Activated CD4-positive, alpha-beta T cell treated with anti-CD3 and anti-CD28 coated beads, Interleukin-2, Interleukin-6, amounts not matched to agents 100 ng/mL and 50 ng/mL, durations not matched to agents 16 hours and 8 hours (primary cell): ENCODE measurements around the gene H1-8.
A peak's percentile ranks its signal among the peaks of the same experiment; 100 is the strongest.
"Not testable (repeated sequence)": the region's sequence is repeated elsewhere in the genome, so short reads cannot be mapped to it uniquely, and the experiment has no call there.

ENCODE experiments used
- DNase-seq: peaks from one replicate; pipeline ENCODE4 v3.0.0-alpha.2; 2020

The H1-8 gene

DNA sequence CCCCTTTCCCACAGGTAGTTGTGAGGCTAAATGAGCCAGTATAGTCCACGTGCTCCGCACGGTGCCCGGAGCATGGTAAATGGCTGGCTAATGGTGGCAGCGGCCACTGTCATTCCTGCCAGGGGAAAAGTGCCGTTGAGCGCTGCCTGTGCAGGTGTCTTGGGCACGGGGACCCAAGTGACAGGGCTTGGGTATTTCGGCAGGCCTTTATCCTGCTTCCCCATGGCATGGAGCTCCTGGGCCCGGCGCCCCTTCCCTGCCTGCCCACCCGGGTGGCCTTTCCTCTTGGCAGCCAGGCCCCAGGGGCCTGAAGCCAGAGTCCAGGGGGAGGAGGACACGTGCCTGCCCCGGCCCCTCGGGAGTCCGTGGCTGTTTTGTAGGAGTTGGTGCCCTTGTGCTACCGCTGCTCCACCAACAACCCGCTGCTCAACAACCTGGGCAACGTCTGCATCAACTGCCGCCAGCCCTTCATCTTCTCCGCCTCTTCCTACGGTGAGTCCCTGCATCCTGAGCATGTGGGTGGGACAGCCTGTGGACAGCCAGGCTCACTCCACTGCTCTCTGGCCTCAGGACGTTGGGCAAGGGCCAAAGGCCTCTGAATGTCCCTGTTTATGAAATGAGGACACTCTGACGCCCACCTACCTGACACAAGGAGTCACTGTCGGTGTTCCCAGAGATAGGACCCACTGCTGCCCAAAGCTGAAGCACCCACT is 27.7 kb upstream of the H1-8 start:
- not testable (repeated sequence) for DNase-seq

DNA sequence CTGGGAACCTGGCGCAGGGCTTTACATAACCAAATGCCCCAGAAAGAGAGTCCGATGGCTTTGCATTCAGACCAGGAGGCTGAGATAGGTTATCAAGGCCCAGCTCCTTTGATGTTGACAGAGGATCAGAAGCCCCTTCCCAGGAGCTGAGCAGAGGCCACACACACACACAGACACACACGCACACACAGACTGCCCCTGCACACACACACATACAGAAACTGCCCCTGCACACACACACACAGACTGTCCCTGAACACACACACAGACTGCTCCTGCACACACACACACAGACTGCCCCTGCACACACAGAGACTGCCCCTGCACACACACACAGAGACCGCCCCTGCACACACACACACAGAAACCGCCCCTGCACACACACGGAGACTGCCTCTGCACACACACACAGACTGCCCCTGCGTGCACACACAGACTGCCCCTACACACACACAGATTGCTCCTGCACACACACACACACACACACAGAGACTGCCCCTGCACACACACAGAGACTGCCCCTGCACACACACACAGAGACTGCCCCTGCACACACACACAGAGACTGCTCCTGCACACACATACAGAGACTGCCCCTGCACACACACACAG is 27.0 kb upstream of the H1-8 start:
- not testable (repeated sequence) for DNase-seq

DNA sequence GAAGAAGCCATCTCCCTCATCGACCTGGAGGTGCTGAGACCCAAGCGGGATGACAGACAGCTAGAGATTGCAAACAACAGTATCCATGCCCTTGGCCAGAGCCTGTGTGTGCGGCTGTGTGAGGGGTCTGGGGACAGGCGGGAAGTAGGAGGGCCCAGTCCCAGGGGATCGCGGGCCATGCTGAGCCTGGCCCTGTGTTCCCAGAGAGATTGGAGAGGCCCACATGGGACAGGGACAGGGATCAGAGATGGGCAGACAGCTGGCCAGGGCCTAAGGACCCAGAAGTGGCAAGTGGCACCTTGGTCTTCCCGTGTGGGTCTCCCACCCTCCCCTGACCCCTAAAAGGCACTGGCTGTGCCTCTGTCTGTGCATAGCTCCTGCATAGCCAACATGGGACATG is 25.5 kb upstream of the H1-8 start:
- DNase-seq = no peak

DNA sequence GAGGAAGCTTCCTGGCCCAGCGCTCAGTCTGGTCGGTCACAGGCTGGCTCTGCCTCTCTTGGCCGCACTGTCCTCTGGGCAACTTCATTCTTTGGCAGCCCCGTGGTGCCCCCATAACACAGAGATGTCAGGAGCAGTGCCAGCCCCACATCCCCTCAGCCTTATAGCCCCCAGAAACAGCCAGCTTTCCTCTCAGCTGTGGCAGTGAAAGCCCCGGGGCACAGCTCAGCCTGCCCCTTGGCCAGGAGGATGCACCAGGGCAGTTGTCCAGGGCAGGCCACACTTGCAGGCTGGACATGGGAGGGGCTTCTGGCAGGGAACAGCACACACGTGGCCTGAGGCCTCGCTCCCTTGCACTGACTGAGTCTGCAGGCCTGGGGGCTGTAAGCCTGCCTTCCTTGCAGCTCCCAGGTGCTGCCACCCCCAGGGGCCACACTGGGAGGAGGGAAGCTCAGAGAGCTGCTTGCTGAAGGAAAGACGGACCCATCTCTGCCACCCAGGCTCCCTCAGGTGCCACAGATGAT is 24.9 kb upstream of the H1-8 start:
- no peak for DNase-seq

DNA sequence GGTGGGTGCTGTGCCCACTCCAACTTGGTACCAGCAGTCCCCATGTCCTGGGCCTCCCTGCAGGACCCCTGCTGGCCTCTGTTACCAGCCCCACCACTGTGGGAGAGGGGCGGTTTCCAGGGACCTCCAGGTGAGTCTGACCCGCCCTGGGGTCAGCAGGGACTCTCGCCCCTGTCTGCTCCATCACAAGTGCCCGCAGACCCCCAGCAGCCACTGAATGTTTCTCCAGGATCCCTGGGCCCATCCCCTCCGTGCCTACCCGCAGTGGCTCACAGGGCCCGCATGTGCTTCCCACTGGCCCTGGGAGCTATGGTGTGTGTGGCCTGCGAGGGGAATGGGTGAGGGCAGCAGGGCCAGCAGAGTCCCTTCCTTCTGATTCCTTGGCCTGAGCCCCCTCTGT is 24.4 kb upstream of the H1-8 start:
- DNase-seq = no peak

- no peak for DNase-seq
Measured at GRCh38 chr3:129519449-129519848, 23.5 kb upstream of the H1-8 start.

GRCh38 chr3:129519896-129520715 is 22.9 kb upstream of the H1-8 start:
- no peak for DNase-seq

DNA sequence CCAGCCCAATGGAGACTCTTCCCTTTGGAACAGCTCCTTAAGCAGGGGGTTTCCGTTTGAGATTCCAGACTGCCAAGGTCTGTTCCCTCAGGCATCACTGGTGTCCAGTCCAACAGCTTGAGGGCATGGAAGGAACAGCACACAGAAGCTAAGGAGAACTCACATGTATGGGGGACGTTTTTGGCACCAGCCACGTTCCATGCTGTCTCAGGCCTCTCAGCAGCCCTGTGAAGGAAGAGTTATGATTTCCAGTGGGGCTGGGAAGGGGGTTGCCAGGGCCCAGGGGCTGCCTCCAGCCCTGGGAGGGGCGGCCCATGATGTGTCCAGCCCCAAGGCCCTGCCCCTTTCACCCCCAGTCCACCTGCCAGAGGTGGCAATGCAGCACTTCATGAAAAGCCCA is 22.0 kb upstream of the H1-8 start:
- no peak for DNase-seq

- no peak for DNase-seq
Measured at GRCh38 chr3:129521611-129522010, 21.4 kb upstream of the H1-8 start.

GRCh38 chr3:129522953-129523352 is 20.0 kb upstream of the H1-8 start:
- no peak for DNase-seq

DNA sequence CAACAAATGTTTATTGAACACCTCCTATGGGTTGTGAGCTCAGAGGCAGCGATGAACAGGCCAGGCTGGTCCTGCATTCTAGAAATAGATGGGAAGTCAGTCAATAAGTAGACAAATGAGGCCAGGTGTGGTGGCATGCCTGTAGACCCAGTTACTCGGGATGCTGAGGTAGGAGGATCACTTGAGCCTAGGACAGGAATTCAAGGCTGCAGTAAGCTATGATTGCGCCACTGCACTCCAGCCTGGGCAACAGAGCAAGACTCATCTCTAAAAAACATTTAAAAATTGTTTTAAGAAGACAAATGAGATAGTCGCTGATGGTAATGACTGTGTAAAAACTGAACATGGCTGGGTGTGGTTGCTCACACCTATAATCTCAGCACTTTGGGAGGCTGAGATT is 18.9 kb upstream of the H1-8 start:
- DNase-seq = no peak

DNA sequence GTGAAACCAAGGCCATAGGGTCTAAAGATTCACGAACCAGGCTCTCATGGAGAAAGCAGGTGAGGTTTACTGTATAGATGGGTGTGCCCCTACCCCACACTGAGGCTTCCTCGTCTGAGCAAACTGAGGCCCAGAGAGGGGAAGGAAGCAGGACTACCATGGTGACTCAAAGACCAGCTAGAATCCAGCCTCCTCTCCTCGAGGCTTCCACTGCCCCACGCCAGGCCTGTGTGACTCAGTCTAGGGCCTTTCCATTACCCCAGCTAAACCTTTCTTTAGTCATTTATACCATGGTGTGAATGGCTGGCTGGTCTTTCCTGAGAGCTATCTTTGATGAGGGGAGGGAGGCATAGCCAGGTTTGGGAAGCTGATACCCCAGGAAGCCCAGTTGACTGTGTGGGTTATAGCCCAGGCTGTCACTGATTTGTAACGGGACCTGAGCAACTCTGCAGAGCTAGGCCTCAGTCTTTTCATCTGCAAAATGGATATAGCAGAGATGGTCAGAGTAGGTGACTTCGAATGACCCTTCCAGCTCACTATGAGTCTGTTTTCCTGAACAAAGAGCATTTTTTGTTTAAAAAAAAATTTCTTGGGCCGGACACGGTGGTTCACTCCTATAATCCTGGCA is 17.5 kb upstream of the H1-8 start:
- peak; percentile 20 for DNase-seq

- DNase-seq = no peak
Measured at GRCh38 chr3:129526121-129526900, 16.7 kb upstream of the H1-8 start.

- no peak for DNase-seq
Measured at GRCh38 chr3:129527262-129527661, 15.7 kb upstream of the H1-8 start.

DNA sequence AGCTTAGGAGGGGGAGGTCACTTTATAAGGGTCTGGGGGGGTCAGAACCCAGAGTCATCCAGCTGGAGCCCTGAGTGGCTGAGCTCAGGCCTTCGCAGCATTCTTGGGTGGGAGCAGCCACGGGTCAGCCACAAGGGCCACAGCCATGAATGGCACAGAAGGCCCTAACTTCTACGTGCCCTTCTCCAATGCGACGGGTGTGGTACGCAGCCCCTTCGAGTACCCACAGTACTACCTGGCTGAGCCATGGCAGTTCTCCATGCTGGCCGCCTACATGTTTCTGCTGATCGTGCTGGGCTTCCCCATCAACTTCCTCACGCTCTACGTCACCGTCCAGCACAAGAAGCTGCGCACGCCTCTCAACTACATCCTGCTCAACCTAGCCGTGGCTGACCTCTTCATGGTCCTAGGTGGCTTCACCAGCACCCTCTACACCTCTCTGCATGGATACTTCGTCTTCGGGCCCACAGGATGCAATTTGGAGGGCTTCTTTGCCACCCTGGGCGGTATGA is 14.3 kb upstream of the H1-8 start, which contains the start of gene RHO:
Gene RHO, plus strand, starts transcription at position 51 of the 512 bp plus-strand sequence. Its CDS starts 95 bp downstream, at position 146.
- DNase-seq = no peak

DNA sequence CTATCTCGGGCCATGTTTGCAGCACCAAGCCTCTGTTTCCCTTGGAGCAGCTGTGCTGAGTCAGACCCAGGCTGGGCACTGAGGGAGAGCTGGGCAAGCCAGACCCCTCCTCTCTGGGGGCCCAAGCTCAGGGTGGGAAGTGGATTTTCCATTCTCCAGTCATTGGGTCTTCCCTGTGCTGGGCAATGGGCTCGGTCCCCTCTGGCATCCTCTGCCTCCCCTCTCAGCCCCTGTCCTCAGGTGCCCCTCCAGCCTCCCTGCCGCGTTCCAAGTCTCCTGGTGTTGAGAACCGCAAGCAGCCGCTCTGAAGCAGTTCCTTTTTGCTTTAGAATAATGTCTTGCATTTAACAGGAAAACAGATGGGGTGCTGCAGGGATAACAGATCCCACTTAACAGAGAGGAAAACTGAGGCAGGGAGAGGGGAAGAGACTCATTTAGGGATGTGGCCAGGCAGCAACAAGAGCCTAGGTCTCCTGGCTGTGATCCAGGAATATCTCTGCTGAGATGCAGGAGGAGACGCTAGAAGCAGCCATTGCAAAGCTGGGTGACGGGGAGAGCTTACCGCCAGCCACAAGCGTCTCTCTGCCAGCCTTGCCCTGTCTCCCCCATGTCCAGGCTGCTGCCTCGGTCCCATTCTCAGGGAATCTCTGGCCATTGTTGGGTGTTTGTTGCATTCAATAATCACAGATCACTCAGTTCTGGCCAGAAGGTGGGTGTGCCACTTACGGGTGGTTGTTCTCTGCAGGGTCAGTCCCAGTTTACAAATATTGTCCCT is 13.4 kb upstream of the H1-8 start:
- no peak for DNase-seq

- no peak for DNase-seq
Measured at GRCh38 chr3:129530251-129530791, 12.7 kb upstream of the H1-8 start.

GRCh38 chr3:129530821-129531220 is 12.2 kb upstream of the H1-8 start:
- no peak for DNase-seq

- DNase-seq = no peak
Measured at GRCh38 chr3:129531699-129532098, 11.3 kb upstream of the H1-8 start.

GRCh38 chr3:129532261-129532660 is 10.7 kb upstream of the H1-8 start:
- no peak for DNase-seq

DNA sequence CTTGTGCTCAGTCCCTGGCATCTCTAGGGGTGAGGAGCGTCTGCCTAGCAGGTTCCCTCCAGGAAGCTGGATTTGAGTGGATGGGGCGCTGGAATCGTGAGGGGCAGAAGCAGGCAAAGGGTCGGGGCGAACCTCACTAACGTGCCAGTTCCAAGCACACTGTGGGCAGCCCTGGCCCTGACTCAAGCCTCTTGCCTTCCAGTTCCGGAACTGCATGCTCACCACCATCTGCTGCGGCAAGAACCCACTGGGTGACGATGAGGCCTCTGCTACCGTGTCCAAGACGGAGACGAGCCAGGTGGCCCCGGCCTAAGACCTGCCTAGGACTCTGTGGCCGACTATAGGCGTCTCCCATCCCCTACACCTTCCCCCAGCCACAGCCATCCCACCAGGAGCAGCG is 9.6 kb upstream of the H1-8 start:
- no peak for DNase-seq
